ENCODE measurements around the gene DOK5.

Gene DOK5

GRCh38 chr20:54642864-54643667, 167.7 kb downstream of the DOK5 start:
- no peak for DNase-seq (ENCODE audit: insufficient read length, low spot score)

GRCh38 chr20:54643761-54644160, 168.4 kb downstream of the DOK5 start:
- DNase-seq (ENCODE audit: insufficient read length, low spot score) = no peak
- no peak for FAIRE-seq
- TF ChIP-seq CTCF (IDR thresholded peaks at IDR 0.05; ENCODE audit: insufficient read depth, missing control alignments) = no peak

More at GRCh38 chr20:54642864-54643667, 167.7 kb downstream of the DOK5 start:
- no peak for FAIRE-seq
- TF ChIP-seq CTCF (IDR thresholded peaks at IDR 0.05; ENCODE audit: insufficient read depth, missing control alignments) = no peak

- DNase-seq (ENCODE audit: insufficient read length, low spot score) (no peak), FAIRE-seq (no peak)
- no peak for TF ChIP-seq CTCF (IDR thresholded peaks at IDR 0.05; ENCODE audit: insufficient read depth, missing control alignments)
Observed at GRCh38 chr20:54645445-54646155, 170.2 kb downstream of the DOK5 start.

- no peak for TF ChIP-seq CTCF (IDR thresholded peaks at IDR 0.05; ENCODE audit: insufficient read depth, missing control alignments)
- FAIRE-seq (no peak), DNase-seq (ENCODE audit: insufficient read length, low spot score) (no peak)
Observed at GRCh38 chr20:54646156-54646517, 170.7 kb downstream of the DOK5 start.

- no peak for TF ChIP-seq CTCF (IDR thresholded peaks at IDR 0.05; ENCODE audit: insufficient read depth, missing control alignments)
- FAIRE-seq = no peak
- no peak for DNase-seq (ENCODE audit: insufficient read length, low spot score)
Observed at GRCh38 chr20:54648421-54649142, 173.2 kb downstream of the DOK5 start.

- DNase-seq (ENCODE audit: insufficient read length, low spot score) = no peak
- TF ChIP-seq CTCF (IDR thresholded peaks at IDR 0.05; ENCODE audit: insufficient read depth, missing control alignments) = peak; percentile 93
- FAIRE-seq = no peak
Observed at GRCh38 chr20:54649511-54649962, 174.1 kb downstream of the DOK5 start.
